GM21367 (cell line): ENCODE results near the gene SPINDOC.
"Not testable (repeated sequence)": the region's sequence is repeated elsewhere in the genome, so short reads cannot be mapped to it uniquely, and the experiment has no call there.

Experiments
- ATAC-seq: cut with Tn5 transposase; IDR thresholded peaks from one replicate; pipeline ENCODE4 v1.9.1; 2021; ENCODE audit not compliant: unreplicated experiment

The SPINDOC gene, protein sequence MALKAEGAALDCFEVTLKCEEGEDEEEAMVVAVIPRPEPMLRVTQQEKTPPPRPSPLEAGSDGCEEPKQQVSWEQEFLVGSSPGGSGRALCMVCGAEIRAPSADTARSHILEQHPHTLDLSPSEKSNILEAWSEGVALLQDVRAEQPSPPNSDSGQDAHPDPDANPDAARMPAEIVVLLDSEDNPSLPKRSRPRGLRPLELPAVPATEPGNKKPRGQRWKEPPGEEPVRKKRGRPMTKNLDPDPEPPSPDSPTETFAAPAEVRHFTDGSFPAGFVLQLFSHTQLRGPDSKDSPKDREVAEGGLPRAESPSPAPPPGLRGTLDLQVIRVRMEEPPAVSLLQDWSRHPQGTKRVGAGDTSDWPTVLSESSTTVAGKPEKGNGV

DNA sequence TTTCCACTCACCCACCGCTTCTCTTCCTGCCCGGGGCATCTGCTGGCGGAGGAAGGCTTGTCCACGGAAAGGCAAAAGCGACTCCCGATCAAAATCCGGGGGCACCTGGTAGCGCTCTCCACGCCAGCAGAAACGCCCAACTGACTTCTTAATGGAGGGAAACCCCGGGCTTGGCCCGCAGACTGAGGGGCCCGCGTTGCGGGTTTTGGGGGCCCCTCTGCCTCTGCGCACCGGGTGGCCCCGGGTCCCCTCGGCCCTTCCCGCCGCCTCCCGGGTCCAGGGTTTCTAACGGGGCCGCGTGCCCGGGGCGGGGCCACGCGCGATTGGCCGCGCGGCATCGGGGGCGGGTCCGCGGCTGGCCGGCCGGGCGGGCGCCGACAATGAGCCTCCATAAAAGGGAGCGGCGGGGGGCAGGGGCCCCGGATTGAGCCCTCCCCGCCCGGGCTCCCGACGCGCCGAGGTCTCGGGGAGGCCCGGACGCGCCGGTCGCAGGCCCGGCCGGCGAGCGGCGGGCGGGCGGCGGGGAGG, at the start of gene SPINDOC:
TSS of gene SPINDOC (plus strand) at position 422 of the 528 bp plus-strand sequence. CDS start 231 bp downstream, outside the sequence.
- ATAC-seq, result peak; percentile 71

DNA sequence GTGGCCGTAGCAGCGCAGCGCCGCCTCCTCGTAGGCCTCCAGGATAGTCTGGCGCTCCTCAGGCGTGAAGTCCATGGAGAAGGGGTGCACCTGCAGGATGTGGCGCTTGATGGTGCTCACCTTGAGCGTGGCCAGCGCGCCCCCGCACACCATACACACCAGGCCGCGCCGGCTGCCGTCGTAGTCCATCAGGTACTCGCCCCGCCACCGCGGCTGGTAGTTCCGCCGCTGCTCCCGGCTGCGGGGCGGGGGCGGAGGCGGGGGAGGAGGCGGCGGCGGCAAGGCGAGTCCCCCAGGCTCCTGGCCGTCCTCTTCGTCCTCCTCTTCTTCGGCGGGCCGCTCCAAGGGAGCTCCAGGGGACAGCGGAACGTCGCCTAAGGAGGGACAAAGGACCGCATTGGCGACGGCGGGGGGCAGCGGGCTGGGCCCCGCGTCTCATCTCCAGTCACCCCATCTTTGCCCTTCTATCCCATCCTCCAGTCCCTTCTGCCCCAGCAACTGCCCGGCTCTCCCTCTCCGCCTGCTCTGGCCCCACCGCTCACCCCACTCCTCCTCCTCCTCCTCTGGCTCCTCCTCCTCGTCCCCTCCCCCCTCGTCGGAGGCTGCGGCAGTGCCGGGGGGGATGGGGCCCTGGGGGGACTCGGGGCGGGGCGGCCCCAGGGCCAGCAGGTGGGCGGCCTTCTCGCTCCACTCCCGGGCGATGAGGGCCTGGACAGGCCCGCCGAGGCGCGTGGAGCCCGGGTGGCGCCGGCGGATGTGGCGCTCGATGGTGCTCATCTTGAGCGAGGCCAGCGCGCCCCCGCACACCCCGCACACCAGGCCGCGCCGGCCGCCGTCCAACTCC, 49.5 kb upstream of the SPINDOC start:
- no peak for ATAC-seq

- no peak for ATAC-seq
These were observed 48.9 kb upstream of the SPINDOC start for GRCh38 chr11:63764340-63764678.

DNA sequence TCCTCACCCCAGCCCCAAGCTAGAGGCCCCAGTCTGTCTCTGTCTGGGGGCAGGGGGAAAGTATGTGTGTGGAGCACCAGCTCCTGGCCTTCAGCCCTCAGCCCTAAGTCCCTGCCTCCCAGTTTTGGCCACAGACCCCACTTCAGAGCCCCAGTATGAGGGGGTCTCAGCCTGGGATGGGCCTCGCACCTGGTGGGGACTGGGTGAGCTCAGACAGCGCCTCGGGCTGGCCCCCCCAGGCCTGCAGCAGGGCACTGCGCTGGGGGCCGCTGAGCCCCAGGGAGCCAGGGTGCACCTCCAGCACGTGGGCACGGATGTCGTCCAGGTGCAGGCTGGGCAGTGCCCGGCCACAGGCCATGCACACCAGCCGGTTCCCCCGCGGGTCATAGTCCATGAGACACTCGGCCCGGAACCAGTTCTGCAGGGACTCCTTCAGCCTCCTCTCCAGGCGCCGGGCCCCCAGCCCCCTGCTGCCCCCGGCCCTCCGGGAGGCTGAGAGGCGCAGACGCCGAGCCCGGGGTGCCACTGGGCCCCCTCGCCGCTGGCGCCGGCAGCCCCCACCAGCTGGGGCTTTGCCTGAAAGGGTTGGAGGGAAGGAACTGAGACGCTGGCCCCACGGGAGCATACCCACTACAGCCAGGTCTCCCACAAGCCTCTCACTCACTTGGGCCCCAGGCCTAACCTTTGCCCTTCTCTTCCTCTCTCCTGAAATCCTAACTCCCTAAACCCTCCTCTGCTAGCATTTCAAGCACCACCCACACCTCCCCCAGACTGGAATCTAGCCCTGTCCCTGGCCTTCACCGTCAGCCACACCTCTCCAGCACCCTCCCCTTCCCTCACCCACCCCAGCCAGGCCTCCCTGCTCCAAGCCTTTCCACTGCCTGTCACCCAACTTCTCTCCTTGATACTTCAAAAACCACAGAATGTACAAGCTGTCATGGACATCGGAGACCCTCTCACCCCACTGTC, 48.3 kb upstream of the SPINDOC start:
- no peak for ATAC-seq

DNA sequence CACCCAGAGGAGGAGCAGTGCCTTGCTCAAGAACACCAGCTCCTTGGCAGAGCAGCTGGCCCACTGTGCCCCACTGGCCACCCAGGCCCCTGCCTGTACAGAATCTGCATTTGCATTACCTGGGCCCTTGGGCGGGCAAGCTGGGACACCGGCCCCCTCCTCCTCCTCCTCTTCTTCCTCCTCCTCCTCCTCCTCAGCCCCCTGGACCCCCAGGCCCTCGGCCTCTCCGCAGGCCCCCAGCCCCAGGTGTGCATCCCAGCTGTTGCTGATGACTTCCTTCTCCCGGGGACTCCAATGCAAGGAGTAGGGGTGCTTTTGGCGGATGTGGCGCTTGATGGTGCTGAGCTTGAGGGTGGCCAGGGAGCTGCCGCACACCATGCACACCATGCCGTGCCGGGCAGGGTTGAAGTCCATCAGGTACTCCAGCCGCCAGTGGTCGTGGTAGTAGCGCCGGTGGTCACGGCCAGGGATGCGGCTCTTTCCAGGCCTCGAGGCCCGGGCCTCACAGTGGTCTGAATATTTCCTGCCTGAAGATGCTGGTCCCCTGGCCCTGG, 47.5 kb upstream of the SPINDOC start:
- no peak for ATAC-seq

GRCh38 chr11:63766531-63767235, 46.6 kb upstream of the SPINDOC start:
- no peak for ATAC-seq

DNA sequence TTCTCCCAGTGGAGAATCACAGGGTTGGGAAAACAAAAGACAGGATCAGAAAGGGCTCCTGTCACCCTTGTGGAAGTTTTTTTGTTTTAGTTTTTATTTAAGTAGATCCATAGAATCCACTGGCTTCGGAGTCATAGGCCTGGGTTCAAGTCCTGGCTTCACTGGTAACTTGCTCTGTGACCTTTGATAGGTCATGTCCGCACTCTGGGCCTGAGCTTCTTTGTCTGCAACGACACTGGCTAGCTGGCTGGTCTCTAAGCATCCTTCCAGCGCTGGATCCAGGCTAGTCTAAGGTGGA, 46.0 kb upstream of the SPINDOC start:
- no peak for ATAC-seq

- ATAC-seq, result no peak
These were observed 45.6 kb upstream of the SPINDOC start for GRCh38 chr11:63767565-63768236.

DNA sequence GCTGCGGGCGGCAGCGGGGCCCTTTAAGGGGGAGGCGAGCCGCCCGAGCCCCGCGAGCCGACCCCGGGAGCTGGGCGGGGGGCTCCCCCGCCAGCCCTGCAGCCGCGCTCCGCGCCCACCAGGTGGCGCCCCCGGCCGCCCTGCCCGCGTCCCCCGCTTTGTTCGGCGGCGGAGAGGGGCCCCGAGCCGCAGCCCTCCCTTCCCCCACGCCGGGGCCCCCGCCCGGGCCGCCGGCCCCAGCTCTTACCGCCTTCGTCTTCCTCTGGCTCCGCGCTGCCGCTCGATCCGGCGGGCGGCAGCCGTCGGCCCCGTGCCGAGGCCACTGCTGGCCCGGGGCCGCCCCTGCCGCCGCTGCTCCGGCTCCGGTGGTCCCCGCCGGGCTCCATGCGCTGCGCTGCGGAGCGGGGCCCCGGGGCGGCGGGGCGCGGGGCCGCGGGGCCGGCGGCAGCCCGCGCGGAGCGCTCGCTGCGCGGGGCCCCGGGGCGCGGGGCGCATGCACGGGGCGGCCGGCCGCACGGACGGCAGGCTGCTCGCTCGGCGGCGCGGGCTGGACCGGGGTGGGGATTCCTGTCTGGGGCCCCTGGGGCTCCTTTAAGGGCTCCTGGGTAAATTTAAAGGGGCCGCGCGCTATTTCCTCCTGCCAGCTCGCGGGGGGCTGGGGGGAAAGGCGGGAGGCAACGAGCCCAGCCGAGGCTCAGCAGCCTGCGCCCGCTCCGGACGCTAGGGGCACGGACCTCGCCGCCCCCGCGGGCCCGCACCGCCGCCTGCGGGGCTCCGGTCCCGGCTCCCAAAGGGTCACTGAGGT, 44.8 kb upstream of the SPINDOC start, which contains the start of gene ZFTA:
TSS of gene ZFTA (minus strand) at position 539 of the 805 bp plus-strand sequence. CDS start at position 386, 153 bp downstream.
- no peak for ATAC-seq

- ATAC-seq, result no peak
These were observed 44.1 kb upstream of the SPINDOC start for GRCh38 chr11:63769042-63769713.

DNA sequence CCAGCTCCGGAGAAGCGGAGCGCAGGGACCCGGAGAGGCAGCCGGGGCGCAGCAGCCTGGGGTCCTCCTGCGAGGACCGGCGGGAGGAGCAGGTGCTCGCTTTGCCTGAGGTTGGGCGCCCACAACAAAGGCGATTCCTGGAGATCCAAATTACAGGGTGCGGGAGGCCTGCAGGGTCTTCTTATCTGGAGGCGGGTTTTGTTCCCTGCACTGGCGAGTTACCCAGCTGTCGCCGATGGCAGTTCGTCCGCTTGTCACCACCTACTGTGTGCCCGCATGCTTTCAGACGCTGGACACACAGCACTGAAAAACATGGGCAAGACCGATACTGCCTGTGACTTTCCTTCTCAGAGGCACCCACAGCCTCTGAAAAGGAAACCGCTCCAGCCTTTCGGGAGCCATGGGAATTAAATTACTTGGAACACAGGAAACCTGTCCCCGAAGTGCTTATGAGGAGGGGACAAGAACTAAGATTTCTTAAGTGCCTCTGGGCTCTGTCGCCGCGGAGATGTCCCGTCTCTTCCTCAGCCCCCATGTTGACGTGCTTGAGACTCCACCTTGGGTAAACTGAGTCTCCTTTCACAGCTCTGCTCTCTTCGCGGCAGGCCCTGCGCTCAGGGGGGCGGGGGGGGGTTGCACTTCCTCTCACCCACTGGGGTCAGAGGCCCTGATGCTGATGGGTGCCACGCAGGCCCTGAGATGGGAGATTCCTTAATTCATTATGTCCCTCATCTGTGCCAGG, 43.4 kb upstream of the SPINDOC start:
- ATAC-seq, result no peak

- no peak for ATAC-seq
These were observed 42.5 kb upstream of the SPINDOC start for GRCh38 chr11:63770763-63771162.

DNA sequence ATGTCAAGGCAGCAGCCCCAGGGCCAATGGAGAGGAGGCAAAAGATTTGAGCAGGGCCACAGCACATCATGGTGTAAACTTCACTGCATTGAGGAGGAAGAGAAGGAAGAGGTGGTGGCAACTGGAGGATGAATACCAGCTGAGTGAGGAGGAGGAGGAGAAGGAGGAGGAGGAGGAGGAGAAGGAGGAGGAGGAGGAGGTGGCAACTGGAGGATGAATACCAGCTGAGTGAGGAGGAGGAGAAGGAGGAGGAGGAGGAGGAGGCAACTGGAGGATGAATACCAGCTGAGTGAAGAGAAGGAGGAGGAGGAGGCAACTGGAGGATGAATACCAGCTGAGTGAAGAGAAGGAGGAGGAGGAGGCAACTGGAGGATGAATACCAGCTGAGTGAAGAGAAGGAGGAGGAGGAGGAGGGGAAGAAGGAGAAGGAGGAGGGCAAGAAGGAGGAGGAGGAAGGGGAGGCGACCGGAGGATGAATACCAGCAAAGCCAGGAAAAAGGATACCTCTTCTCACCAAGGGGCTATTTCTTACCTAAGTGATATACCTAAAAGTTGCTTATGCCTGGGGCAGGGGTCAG, 41.4 kb upstream of the SPINDOC start:
- ATAC-seq, result not testable (repeated sequence)

DNA sequence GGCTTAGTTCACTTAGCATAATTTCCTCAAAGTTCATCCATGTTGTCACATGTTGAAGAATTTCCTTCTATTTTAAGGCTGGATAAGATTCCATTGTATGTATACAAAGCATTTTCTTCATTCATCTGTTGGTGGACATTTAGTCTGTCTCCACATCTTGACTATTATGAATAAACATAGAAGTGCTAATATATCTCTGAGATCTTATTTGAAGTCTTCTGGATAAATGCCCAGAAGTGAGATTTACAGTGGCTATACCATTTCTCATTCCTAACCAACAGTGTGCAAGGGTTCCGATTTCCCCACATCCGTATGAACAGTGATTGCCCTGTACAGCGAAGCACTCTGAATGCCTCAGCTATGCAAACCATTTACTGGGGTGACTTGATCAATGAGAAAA, 38.1 kb upstream of the SPINDOC start:
- no peak for ATAC-seq

DNA sequence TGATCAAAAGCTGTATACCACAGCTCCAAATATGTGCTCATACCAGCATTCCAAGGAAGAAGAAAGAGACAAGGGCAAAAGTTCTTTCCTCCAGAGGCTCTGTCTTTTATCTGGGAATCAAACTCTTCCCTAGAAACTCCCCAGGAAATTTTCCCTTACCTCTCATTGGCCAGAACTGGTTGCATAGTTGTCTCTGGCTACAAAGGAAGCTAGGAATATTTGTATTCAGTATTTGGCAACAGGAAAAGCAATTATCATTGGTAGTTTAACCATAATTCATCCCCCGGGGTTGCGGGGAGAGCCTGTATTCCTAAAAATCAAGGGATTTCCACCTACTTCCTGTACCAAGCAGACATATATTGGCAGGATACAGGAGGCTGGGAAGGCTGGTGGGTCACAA, 34.2 kb upstream of the SPINDOC start:
- ATAC-seq, result no peak

DNA sequence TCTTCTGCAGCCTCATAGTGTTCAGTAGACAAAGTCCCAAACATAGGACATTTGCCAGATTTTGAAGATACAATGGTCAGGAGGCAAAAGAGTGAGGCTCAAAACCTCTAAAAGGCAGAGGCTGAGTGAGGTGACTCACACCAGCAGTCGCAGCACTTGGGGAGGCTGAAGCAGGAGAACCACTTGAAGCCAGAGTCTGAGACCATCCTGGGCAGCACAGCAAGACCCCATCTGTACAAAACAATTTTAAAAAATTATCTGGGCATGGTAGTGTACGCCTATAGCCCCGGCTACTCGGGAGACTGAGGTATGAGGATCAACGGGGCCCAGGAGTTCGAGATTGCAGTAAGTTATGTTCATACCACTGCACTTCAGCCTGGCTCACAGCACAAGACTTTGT, 30.5 kb upstream of the SPINDOC start:
- ATAC-seq, result no peak
